22Rv1 (cell line): Measurements from ENCODE around the gene TRIM67.

Source experiments
- CTCF ChIP-seq: fragments of 450-650 bp; IDR thresholded peaks from 2 replicates; pipeline ENCODE4 v1.5.1; 2017; ENCODE audit warnings: mild to moderate bottlenecking
- ZFX ChIP-seq: fragments of 450-650 bp; IDR thresholded peaks from 2 replicates; pipeline ENCODE4 v1.6.1; 2017; ENCODE audit warnings: antibody characterized with exemption, borderline replicate concordance

- TF ChIP-seq CTCF (no peak), ZFX (no peak)
Observed at GRCh38 chr1:231177226-231177625, 15.4 kb downstream of the TRIM67 start.
